Colon (tissue), 2 donors: ENCODE measurements around the gene AGT.

Experiments
- FAIRE-seq: peaks from 2 replicates; lab custom pipeline; 2012; peaks lifted over from hg19 to GRCh38; lab: Jason Lieb, UNC
- donor health status: control.
- donor health status: control.

AGT gene

GRCh38 chr1:230713915-230714764, at the start of gene AGT:
Gene AGT (minus strand): TSS chr1:230714122. CDS start chr1:230710823, 3,299 bp downstream.
- FAIRE-seq: no peak

- no peak for FAIRE-seq
Observed at GRCh38 chr1:230761443-230762167, 47.7 kb upstream of the AGT start.

GRCh38 chr1:230760360-230760827, 46.5 kb upstream of the AGT start:
- no peak for FAIRE-seq

- no peak for FAIRE-seq
Observed at GRCh38 chr1:230759369-230760065, 45.6 kb upstream of the AGT start.

- FAIRE-seq: no peak
Observed at GRCh38 chr1:230758709-230759368, 44.9 kb upstream of the AGT start.

GRCh38 chr1:230757856-230758708, 44.2 kb upstream of the AGT start:
- no peak for FAIRE-seq

- FAIRE-seq: no peak
Observed at GRCh38 chr1:230754796-230755195, 40.9 kb upstream of the AGT start.

- FAIRE-seq: no peak
Observed at GRCh38 chr1:230753586-230754251, 39.8 kb upstream of the AGT start.

GRCh38 chr1:230753191-230753585, 39.3 kb upstream of the AGT start:
- FAIRE-seq: no peak

- no peak for FAIRE-seq
Observed at GRCh38 chr1:230752407-230752806, 38.5 kb upstream of the AGT start.

GRCh38 chr1:230750986-230751625, 37.2 kb upstream of the AGT start:
- no peak for FAIRE-seq

GRCh38 chr1:230750576-230750975, 36.7 kb upstream of the AGT start:
- no peak for FAIRE-seq

GRCh38 chr1:230749635-230750034, 35.7 kb upstream of the AGT start:
- no peak for FAIRE-seq

GRCh38 chr1:230749150-230749549, 35.2 kb upstream of the AGT start:
- FAIRE-seq: no peak

GRCh38 chr1:230747890-230748800, 34.2 kb upstream of the AGT start:
- no peak for FAIRE-seq

- no peak for FAIRE-seq
Observed at GRCh38 chr1:230747127-230747730, 33.3 kb upstream of the AGT start, which contains the start of gene CAPN9. Gene CAPN9 (plus strand): TSS chr1:230747388. CDS start chr1:230747497, 109 bp downstream.

- FAIRE-seq: no peak
Observed at GRCh38 chr1:230746617-230747016, 32.7 kb upstream of the AGT start.

- FAIRE-seq: no peak
Observed at GRCh38 chr1:230745071-230745470, 31.1 kb upstream of the AGT start.
